Testis (tissue), 2 donors: ENCODE measurements around the gene CFAP44.

Source experiments
- POLR2A ChIP-seq: fragments of 450-650 bp; IDR thresholded peaks from one replicate; pipeline ENCODE4 v1.6.1; 2017; ENCODE audit warnings: antibody characterized with exemption, mild to moderate bottlenecking, moderate library complexity
- TF ChIP-seq, protein P1 (sequence below), 3 experiments: fragments of 450-650 bp in 2 of 3; fragments of 200-600 bp in 1 of 3; sonication (generic) in 1 of 3; IDR thresholded peaks; one replicate each; pipeline ENCODE4 v1.5.1; 2016 to 2019; ENCODE audit warnings: antibody characterized with exemption in 3 of 3, mild to moderate bottlenecking in 2 of 3, moderate library complexity in 1 of 3

GRCh38 chr3:113455446-113455845 lies 14.2 kb upstream of the CFAP44 start:
- TF ChIP-seq, protein P1, sequence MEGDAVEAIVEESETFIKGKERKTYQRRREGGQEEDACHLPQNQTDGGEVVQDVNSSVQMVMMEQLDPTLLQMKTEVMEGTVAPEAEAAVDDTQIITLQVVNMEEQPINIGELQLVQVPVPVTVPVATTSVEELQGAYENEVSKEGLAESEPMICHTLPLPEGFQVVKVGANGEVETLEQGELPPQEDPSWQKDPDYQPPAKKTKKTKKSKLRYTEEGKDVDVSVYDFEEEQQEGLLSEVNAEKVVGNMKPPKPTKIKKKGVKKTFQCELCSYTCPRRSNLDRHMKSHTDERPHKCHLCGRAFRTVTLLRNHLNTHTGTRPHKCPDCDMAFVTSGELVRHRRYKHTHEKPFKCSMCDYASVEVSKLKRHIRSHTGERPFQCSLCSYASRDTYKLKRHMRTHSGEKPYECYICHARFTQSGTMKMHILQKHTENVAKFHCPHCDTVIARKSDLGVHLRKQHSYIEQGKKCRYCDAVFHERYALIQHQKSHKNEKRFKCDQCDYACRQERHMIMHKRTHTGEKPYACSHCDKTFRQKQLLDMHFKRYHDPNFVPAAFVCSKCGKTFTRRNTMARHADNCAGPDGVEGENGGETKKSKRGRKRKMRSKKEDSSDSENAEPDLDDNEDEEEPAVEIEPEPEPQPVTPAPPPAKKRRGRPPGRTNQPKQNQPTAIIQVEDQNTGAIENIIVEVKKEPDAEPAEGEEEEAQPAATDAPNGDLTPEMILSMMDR (IDR thresholded peaks at IDR 0.05): no peak
- no peak for TF ChIP-seq POLR2A
